DMS 273 (cell line): ENCODE data around the gene DNAJA1.
A peak's percentile ranks its signal among the peaks of the same experiment; 100 is the strongest.
"Not testable (repeated sequence)": the region's sequence is repeated elsewhere in the genome, so short reads cannot be mapped to it uniquely, and the experiment has no call there.

Experiments
- DNase-seq: peaks from one replicate; lab custom pipeline; 2025; ENCODE audit not compliant: unreplicated experiment; lab: John Stamatoyannopoulos, UW

The DNAJA1 gene

DNA sequence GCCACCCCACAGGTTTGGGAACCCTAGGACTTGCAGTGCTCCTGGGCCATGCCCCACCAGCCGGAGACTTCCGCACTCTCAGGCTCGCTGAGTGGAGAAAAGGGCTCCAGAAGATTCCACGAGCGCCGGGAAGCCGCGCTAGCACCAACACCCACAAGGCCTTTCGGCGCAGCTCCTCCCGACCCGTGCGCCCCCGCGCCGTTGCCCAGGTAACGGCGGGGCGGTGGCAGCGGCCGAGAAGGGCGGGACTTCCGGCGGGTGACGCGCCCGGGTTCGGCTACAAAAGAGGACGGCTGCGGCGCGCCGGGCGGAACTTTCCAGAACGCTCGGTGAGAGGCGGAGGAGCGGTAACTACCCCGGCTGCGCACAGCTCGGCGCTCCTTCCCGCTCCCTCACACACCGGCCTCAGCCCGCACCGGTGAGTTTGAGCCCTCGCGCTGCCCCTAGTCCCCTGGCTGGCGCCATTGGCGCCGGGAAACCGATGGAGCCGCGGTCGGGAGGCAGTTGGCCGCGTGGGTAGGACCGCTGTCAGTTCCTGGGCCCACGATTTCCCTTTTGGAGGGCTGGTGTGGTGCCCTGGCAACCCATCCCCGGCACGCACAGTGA lies at the start of gene DNAJA1:
Gene DNAJA1 (plus strand): TSS at position 308 of the 606 bp plus-strand sequence. CDS start 1,212 bp downstream, outside the sequence.
- DNase-seq, result peak; percentile 97

DNA sequence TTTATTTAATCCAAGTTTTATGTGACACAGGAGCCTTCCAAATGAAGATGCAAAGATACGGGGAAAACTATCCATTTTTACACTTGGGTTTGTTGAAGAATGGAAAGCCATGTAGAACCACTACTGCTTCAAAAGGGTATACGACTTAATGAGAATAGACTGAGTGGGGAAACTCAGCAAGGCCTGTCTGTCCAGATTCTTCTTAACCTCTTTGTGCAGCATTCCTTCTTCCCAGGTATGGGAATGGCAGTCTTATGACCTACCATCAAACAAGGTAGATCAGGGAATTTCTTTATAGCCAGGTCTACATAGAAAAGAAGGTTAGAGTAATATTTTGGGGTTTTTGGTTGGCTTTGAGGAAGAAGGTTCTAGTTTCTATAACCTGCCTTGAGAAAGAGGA lies 47.0 kb upstream of the DNAJA1 start:
- no peak for DNase-seq

- DNase-seq, result no peak
Measured at GRCh38 chr9:32986971-32987370, 38.1 kb upstream of the DNAJA1 start.

- no peak for DNase-seq
Measured at GRCh38 chr9:32989660-32990059, 35.4 kb upstream of the DNAJA1 start.

DNA sequence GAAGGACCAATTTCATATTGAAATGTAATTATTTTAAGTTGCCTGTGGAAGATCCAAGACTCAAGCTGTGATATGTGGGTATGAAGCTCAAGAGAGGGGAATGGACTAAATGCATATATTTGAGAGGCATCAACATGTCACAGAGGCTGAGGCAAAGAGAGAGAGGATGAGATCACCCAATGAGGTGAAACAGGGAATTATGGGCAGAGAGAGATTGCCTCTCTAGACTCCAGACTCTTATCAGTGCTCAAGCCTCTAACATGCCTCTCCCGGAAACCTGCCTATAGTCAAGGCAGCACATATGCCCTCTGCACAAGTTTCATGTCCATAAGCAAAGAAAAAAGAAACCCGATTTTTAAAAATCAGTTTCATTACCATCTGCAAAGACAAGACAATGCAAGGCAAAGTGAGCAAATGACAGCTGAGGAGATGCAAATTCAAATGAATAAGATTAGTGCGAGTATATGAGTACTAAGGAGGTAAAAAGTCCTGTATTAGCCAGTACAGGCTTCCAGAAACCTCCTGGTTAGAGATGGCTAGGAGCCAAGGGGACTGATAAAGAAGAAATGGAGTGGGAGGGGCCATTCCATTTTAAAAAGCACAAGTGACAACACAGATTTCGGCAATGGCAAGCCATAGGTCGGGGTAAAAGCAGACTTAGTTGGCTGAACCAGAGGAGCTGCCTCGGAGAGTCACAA lies 33.0 kb upstream of the DNAJA1 start:
- DNase-seq, result peak; percentile 5

DNA sequence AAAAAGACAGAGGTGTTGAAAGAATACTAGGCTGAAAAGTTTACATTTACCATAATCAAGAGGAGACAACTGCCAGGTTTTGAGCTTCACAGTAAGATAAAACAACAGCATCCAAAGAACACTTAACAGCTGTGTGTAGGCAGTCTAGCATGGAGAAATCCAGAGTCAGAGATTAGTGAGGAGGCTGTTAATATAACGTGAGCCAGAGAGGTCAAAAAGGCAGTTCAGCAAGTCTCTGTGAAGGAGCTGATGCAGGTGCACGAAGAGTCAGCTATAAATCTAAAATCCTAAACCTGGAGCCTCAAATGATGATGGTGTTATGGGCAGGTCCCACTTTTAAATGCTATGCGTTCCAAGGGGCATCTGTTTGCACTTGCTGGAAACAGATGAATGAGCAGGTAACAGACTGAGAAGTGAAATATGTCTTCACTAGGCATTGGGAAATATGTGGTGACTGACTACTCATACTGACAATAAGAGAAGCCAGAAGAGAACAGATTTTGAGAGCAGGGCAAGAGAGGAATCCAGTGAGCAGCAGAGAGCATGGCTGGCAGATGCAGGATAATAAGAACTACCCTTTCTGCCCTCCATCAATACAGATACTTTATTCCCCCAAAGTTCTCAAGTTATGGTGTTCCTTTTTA lies 32.4 kb upstream of the DNAJA1 start:
- no peak for DNase-seq

DNA sequence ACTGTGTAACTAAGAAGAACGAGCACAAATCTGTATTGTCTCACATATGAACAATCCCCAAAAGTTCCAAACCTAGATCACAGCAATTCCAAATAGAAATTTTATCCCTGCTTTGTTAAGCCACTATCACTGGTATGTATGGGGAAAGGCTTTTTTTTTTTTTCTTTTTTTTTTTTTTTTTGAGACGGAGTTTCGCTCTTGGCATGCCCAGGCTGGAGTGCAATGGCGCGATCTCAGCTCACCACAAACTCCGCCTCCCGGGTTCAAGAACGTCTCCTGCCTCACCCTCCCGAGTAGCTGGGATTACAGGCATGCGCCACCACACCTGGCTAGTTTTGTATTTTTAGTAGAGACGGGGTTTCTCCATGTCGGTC lies 24.4 kb upstream of the DNAJA1 start:
- DNase-seq, result peak; percentile 33

DNA sequence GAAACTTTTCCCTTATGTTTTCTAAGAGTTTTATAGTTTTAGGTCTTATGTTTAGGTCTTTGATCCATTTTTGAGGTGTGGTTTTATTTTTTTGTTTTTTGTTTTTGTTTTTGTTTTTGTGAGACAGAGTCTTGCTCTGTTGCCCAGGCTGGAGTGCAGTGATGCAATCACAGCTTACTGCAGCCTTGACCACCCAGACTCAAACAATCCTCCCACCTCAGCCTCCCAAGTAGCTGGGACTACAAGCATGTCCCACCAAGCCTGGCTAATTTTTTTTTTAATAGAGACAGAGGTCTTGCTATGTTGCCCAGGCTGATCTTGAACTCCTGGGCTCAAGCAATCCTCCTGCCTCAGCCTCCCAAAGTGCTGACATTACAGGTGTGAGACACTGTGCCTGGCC lies 19.7 kb upstream of the DNAJA1 start:
- not testable (repeated sequence) for DNase-seq

- DNase-seq, result no peak
Measured at GRCh38 chr9:33007755-33008154, 17.3 kb upstream of the DNAJA1 start.

DNA sequence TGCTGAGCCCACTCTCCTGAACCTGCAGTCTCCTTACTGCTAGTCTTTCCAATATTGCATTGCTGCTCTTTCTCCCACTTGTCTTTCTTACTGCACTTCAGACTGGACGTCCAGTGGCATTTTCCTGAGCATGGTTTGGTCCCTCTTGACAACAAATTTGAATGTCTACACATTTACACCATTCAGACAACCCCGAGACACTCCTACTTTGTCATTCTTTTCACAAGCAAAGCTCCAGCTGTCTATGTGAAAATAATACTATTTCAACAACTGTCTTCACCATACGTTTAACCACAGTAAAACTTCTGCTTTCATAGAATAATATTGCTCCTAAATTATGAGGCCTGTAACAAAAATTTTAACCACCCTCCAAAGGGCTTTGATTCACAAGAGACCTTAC lies 13.2 kb upstream of the DNAJA1 start:
- DNase-seq, result no peak

DNA sequence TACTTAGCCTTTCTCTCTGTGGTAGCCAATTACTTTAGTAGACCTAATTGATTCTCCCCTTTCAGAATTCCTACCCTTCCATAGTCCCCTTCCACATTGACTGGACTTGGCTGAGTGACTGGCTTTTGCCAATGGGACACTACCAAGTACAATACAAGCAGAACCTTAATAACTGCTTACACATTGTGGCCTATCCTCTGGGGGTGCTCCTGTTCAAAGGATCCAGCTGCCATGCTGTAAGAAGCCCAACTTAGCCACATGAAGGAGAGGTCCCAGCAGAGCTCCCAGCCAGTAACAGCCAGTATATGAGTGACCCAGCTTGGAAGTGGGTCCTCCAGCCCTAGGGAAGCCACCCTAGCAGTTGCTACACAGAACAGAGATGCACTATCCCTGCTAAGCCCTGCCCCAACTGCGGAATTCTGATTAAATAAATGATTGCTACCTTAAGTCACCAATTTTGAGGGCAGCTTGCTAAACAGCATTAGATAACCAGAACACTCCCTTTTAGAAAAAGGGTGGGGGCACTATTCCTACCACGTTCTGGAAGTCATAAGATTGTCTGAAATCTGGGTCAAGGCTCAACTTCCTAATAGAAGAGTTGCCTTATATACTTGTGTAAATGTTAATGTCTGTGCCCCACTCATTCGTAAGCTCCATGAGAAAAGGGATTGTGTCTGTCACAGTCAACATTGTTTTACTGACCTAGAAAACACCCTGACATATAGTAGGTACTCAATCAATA lies 12.6 kb upstream of the DNAJA1 start:
- DNase-seq, result no peak

DNA sequence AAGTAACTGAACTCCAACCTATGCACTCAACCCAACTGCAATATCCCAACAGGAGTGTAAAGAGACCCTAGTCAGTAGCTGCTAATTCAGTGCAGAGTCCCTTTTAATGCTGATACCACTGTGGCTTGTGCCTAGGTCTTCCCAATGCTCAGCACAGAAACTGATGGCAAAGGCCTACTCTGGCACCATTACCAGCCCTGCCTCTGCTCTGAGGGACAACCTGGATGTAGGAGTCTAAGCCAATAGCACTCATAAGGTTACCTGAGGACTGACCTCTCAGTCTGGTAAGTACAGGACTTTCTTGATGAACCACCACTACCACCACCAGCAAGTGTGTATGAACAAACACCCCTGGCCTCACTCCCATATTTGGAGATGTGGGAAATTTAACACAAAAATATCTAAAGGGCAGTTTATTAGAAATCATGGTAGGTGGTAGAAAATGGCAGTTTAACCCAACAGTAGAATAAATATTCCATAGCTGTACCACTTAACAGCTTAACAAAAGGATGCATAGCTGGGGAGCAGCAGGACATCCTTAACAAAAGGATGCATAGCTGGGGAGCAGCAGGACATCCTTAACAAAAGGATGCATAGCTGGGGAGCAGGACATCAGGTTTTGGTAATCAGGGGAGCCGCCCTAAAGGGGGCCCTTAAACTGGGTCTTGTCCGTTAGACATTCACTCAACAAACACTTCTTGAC lies 11.0 kb upstream of the DNAJA1 start:
- no peak for DNase-seq

GRCh38 chr9:33014665-33015014 lies 10.4 kb upstream of the DNAJA1 start:
- DNase-seq, result no peak

DNA sequence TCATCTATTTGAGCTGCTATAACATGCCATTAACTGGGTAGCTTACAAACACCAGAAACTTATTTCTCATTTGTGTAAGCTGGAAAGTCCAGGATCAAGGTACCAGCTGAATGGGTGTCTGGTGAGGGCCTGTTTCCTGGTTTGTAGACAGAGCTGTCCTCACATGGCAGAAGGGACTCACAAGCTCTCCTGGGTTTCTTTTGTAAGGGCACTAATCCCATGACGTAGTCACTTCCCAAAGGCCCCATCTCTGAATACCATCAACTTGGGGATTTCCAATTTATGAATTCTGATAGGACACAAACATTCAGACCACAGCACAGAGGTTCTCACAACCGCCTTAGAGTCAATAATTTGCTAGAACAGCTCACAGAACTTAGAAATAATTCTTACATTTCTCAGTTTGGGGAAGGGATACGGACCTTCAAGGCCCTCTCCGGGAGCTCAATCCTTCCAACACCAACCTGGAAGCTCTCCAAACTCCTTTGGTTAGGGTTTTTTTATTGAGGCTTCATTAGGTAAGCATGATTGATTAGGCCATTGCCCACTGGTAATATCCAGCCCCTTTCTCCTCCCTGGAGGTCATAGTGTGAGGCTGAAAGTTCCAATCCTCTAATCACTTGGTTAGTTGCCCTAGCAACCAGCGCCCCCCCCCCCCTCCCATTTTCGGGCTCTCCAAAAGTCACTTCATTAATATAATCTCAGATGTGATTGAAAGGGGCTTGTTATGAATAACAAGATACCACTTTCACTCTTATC lies 7.6 kb upstream of the DNAJA1 start:
- no peak for DNase-seq

DNA sequence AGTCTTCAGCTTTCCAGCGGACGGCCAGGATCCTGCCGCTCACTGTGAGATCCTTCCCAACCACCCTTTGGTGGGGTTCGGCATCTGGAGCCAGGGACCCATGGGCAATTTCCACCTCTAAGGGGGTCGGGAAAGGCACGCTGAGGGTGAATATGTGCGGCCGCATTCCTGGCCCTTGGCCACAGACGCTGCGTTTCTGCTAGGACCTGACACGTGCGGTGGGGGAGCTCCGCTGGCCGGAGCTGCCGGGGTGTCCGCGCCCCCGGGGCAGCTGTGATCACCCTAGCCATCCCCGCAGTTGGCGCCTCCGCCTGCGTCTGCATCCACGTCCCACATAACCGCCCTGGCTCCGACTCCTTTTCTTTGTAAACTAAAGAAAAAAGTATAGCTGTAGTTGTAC lies 5.3 kb upstream of the DNAJA1 start:
- DNase-seq, result no peak

- DNase-seq, result no peak
Measured at GRCh38 chr9:33022303-33022702, 2.8 kb upstream of the DNAJA1 start.

GRCh38 chr9:33022755-33023154 lies 2.3 kb upstream of the DNAJA1 start:
- no peak for DNase-seq

DNA sequence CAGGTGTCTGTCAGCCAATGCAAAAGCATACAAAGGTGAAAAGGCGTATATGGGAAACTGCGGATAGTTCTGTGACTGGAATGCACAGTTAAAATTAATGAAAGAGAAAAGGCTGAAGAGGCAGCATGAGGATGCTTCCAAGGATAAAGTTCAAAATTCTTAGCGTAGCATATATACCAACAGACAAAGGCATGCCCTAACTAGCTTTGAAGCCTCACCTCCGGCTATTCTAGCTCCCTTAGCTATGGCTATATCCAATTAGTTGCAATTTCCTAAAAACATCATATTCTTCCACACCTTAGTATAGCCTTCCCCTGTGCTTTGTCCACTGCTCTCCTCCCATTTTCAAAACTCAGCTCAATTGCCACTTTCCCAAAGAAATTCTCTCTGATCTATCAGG lies 1.4 kb upstream of the DNAJA1 start:
- no peak for DNase-seq

GRCh38 chr9:33024126-33024965 lies 727 bp upstream of the DNAJA1 start:
- DNase-seq, result peak; percentile 64
